Measurements from ENCODE around the gene FAU.

The FAU gene

GRCh38 chr11:65156926-65157325 is 35.0 kb upstream of the FAU start:
- TF ChIP-seq ZNF341 (tag by site-specific recombination; IDR thresholded peaks at IDR 0.05; ENCODE audit: low read depth) (no peak), ZIC2 (tag by site-specific recombination; IDR thresholded peaks at IDR 0.05) (no peak), ZNF23 (tag by site-specific recombination; IDR thresholded peaks at IDR 0.05; ENCODE audit: borderline replicate concordance) (no peak)
- H3K27ac ChIP-seq (ENCODE audit: extremely low read depth, low read depth, low read length), result no peak overlapping the region
- ChIA-PET POLR2A (no interaction called here), CTCF (interaction anchor here (0.7 kb wide), 1 partner anchor 803 kb away, joined by 3 read pairs; no protein-coding TSS in a partner anchor)
- H3K4me1 ChIP-seq (ENCODE audit: control insufficient read depth, insufficient read depth, low read length), result no peaks in the 10 kb centered on the region
- H3K4me3 ChIP-seq (ENCODE audit: low read depth, low read length), result no peak overlapping the region
- no peaks in the 10 kb centered on the region for H3K36me3 ChIP-seq (ENCODE audit: control insufficient read depth in 2 of 2, insufficient read depth in 1 of 2, low read length in 2 of 2)
- no peaks in the 10 kb centered on the region for H3K9me3 ChIP-seq (ENCODE audit: control insufficient read depth, insufficient read depth, low read depth, low read length)

DNA sequence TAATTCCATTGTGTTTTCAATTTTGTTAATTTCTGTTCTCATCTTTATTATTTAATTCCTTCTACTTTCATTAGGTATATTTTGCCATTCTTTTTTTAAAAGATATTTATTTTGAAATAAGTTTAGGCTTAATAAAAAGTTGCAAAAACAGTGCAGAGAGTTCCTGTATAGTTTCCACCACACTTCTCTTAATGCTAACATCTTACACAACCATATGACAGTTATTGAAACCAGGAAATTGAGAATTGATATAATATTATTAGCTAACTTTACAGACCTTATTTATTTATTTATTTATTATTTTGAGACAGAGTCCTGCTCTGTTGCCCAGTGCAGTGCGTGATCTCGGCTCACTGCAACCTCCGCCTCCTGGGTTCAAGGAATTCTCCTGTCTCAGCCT is 34.3 kb upstream of the FAU start:
- H3K9me3 ChIP-seq (ENCODE audit: control insufficient read depth, insufficient read depth, low read depth, low read length), result no peaks in the 10 kb centered on the region
- no peak overlapping the region for H3K27ac ChIP-seq (ENCODE audit: extremely low read depth, low read depth, low read length)
- TF ChIP-seq ZNF221 (tag by site-specific recombination; IDR thresholded peaks at IDR 0.05; ENCODE audit: borderline replicate concordance) (no peak), ZNF501 (tag by site-specific recombination; IDR thresholded peaks at IDR 0.05) (no peak), ZNF350 (tag by site-specific recombination; IDR thresholded peaks at IDR 0.05) (no peak), ZNF366 (tag by site-specific recombination; conservative IDR thresholded peaks at IDR 0.05) (no peak), HIC1 (tag by site-specific recombination; IDR thresholded peaks at IDR 0.05) (no peak)
- TF ChIP-seq, protein P1, sequence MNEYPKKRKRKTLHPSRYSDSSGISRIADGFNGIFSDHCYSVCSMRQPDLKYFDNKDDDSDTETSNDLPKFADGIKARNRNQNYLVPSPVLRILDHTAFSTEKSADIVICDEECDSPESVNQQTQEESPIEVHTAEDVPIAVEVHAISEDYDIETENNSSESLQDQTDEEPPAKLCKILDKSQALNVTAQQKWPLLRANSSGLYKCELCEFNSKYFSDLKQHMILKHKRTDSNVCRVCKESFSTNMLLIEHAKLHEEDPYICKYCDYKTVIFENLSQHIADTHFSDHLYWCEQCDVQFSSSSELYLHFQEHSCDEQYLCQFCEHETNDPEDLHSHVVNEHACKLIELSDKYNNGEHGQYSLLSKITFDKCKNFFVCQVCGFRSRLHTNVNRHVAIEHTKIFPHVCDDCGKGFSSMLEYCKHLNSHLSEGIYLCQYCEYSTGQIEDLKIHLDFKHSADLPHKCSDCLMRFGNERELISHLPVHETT (tag by site-specific recombination; IDR thresholded peaks at IDR 0.05), result no peak
- TF ChIP-seq, protein P2, sequence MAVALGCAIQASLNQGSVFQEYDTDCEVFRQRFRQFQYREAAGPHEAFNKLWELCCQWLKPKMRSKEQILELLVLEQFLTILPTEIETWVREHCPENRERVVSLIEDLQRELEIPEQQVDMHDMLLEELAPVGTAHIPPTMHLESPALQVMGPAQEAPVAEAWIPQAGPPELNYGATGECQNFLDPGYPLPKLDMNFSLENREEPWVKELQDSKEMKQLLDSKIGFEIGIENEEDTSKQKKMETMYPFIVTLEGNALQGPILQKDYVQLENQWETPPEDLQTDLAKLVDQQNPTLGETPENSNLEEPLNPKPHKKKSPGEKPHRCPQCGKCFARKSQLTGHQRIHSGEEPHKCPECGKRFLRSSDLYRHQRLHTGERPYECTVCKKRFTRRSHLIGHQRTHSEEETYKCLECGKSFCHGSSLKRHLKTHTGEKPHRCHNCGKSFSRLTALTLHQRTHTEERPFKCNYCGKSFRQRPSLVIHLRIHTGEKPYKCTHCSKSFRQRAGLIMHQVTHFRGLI (tag by site-specific recombination; IDR thresholded peaks at IDR 0.05), result no peak
- ChIA-PET POLR2A (no interaction called here), CTCF (interaction anchor here (0.7 kb wide), 1 partner anchor 802 kb away, joined by 3 read pairs; no protein-coding TSS in a partner anchor)
- no peaks in the 10 kb centered on the region for H3K36me3 ChIP-seq (ENCODE audit: control insufficient read depth in 2 of 2, insufficient read depth in 1 of 2, low read length in 2 of 2)
- H3K4me3 ChIP-seq (ENCODE audit: low read depth, low read length), result no peak overlapping the region
- H3K4me1 ChIP-seq (ENCODE audit: control insufficient read depth, insufficient read depth, low read length), result no peaks in the 10 kb centered on the region

DNA sequence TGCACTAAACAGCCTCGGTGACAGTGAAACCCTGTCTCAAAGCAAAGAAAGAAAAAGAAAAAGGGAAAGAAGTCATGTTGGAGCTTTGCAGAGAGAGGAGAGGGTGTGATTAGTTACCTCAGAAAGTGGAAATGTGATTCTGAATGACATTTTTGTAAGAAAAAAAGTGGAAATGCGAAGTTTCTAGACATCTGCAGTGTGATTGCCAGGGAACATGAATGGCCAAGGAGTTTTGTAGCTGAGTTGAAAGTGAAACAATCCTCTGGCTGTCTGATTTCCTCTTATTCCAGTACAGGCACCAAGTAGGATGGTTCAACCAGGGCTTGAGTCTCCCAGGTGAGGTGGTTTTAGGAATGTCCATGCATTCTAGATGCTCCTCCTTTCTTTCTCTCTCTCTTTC is 30.2 kb upstream of the FAU start:
- ChIA-PET POLR2A (interaction anchor here (1.3 kb wide), 1 partner anchor 17 kb away, joined by 4 read pairs; the partner anchor contains the start of gene SYVN1), CTCF (no interaction called here)
- H3K4me1 ChIP-seq (ENCODE audit: control insufficient read depth, insufficient read depth, low read length), result no peaks in the 10 kb centered on the region
- TF ChIP-seq WT1 (tag by site-specific recombination; IDR thresholded peaks at IDR 0.05) (no peak), ZNF140 (tag by site-specific recombination; IDR thresholded peaks at IDR 0.05) (no peak), SALL2 (tag by site-specific recombination; IDR thresholded peaks at IDR 0.05; ENCODE audit: borderline replicate concordance) (no peak), YY2 (tag by site-specific recombination; IDR thresholded peaks at IDR 0.05) (no peak), ZNF350 (tag by site-specific recombination; IDR thresholded peaks at IDR 0.05) (no peak), SP3 (tag by site-specific recombination; IDR thresholded peaks at IDR 0.05) (no peak), ZNF426 (tag by site-specific recombination; IDR thresholded peaks at IDR 0.05) (no peak), KLF17 (tag by site-specific recombination; IDR thresholded peaks at IDR 0.05) (no peak), GFI1B (tag by site-specific recombination; IDR thresholded peaks at IDR 0.05) (no peak)
- H3K27ac ChIP-seq (ENCODE audit: extremely low read depth, low read depth, low read length), result no peak overlapping the region
- no peaks in the 10 kb centered on the region for H3K36me3 ChIP-seq (ENCODE audit: control insufficient read depth in 2 of 2, insufficient read depth in 1 of 2, low read length in 2 of 2)
- H3K4me3 ChIP-seq (ENCODE audit: low read depth, low read length), result no peak overlapping the region
- no peaks in the 10 kb centered on the region for H3K9me3 ChIP-seq (ENCODE audit: control insufficient read depth, insufficient read depth, low read depth, low read length)

All from HEK293 (cell line).